DND-41 (cell line): ENCODE results near the gene RPL35.

Experiments
- ATAC-seq: fragments of 200-7000 bp; cut with Tn5 transposase; 3 replicates; pipeline ENCODE4 v1.9.1; 2021; ENCODE audit warnings: low read depth; ENCODE audit not compliant: insufficient read depth
- DNase-seq: peaks from one replicate; pipeline ENCODE4 v3.0.0-alpha.2; 2020
- H2AFZ ChIP-seq: 2 replicates; pipeline ENCODE4 v1.6.0; 2012; ENCODE audit warnings: low read depth, low read length
- H3K27ac ChIP-seq: 2 replicates; pipeline ENCODE4 v1.5.1; 2012; ENCODE audit warnings: low read length, inconsistent platforms
- H3K27me3 ChIP-seq: fragments of 200-600 bp; sonication (generic); 2 replicates; pipeline ENCODE4 v1.6.0; 2012; ENCODE audit warnings: low read length, mild to moderate bottlenecking, inconsistent platforms; ENCODE audit not compliant: insufficient read depth, poor library complexity
- H3K36me3 ChIP-seq: 2 replicates; pipeline ENCODE4 v1.5.1; 2012; ENCODE audit warnings: low read length, inconsistent platforms; ENCODE audit not compliant: insufficient read depth
- H3K4me1 ChIP-seq: 2 replicates; pipeline ENCODE4 v1.5.1; 2012; ENCODE audit warnings: mild to moderate bottlenecking, low read length; ENCODE audit not compliant: insufficient read depth
- H3K4me2 ChIP-seq: 2 replicates; pipeline ENCODE4 v1.6.0; 2012; ENCODE audit warnings: mild to moderate bottlenecking, moderate library complexity, low read length, inconsistent platforms; ENCODE audit not compliant: insufficient read depth
- H3K4me3 ChIP-seq, 2 experiments: fragments of 200-600 bp in 1 of 2; shearing (Covaris generic) in 1 of 2; 2 replicates each; pipeline ENCODE4 v1.5.1; 2012 to 2016; ENCODE audit warnings: inconsistent platforms in 2 of 2, low read length in 2 of 2, mild to moderate bottlenecking in 2 of 2, low read depth in 1 of 2, moderate library complexity in 1 of 2
- H3K79me2 ChIP-seq: 2 replicates; pipeline ENCODE4 v1.6.0; 2012; ENCODE audit warnings: low read length, inconsistent platforms; ENCODE audit not compliant: insufficient read depth
- H3K9ac ChIP-seq: 2 replicates; pipeline ENCODE4 v1.6.0; 2012; ENCODE audit warnings: low read depth, mild to moderate bottlenecking, inconsistent platforms, low read length, moderate library complexity
- H3K9me3 ChIP-seq: 2 replicates; pipeline ENCODE4 v1.5.1; 2012; ENCODE audit warnings: low read length, moderate library complexity, mild to moderate bottlenecking, inconsistent platforms; ENCODE audit not compliant: insufficient read depth, severe bottlenecking
- H4K20me1 ChIP-seq: 2 replicates; pipeline ENCODE4 v1.6.0; 2012; ENCODE audit warnings: low read length; ENCODE audit not compliant: insufficient read depth
- EZH2 ChIP-seq: IDR thresholded peaks from 3 replicates; pipeline ENCODE4 v1.6.1; 2012; ENCODE audit warnings: borderline replicate concordance, low read depth, mild to moderate bottlenecking, moderate library complexity, low read length, inconsistent platforms; ENCODE audit not compliant: severe bottlenecking
- TF ChIP-seq, protein P1 (sequence below): IDR thresholded peaks from 2 replicates; pipeline ENCODE4 v1.5.1; 2012; ENCODE audit warnings: borderline replicate concordance, low read length, moderate library complexity, mild to moderate bottlenecking; ENCODE audit not compliant: poor library complexity, severe bottlenecking; ENCODE audit errors: extremely low read depth

Gene RPL35

DNA sequence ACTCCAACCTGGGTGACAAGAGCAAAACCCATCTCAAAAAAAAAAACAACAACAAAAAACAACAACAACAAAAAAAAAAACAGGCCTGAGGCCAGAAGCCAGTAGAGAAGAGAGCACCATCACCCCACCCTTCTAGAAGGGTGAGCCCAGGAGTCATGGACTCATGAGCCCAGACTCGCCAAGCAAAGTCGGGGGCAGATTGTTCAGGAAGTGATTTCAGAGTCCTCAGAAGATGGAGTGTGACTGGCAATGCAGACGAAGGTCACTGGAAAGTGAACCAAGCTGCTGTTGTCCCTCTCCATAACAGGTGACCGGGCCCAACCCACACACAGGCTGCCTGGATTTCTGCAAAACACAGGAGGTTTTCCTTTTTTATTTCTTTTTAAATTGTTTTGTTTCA is 17.5 kb downstream of the RPL35 start:
- Histone ChIP-seq H4K20me1 (no peaks in the 10 kb centered on the region), H3K4me1 (no peaks in the 10 kb centered on the region), H3K27me3 (no peaks in the 10 kb centered on the region), H3K9me3 (no peaks in the 10 kb centered on the region), H3K36me3 (no peaks in the 10 kb centered on the region), H3K4me3 (no peak overlapping the region), H3K9ac (no peak overlapping the region), H3K4me2 (no peak overlapping the region), H3K79me2 (no peaks in the 10 kb centered on the region), H2AFZ (no peak overlapping the region), H3K27ac (no peak overlapping the region)
- DNase-seq (no peak), ATAC-seq (no peak)
- TF ChIP-seq EZH2: no peak
- TF ChIP-seq, protein P1, sequence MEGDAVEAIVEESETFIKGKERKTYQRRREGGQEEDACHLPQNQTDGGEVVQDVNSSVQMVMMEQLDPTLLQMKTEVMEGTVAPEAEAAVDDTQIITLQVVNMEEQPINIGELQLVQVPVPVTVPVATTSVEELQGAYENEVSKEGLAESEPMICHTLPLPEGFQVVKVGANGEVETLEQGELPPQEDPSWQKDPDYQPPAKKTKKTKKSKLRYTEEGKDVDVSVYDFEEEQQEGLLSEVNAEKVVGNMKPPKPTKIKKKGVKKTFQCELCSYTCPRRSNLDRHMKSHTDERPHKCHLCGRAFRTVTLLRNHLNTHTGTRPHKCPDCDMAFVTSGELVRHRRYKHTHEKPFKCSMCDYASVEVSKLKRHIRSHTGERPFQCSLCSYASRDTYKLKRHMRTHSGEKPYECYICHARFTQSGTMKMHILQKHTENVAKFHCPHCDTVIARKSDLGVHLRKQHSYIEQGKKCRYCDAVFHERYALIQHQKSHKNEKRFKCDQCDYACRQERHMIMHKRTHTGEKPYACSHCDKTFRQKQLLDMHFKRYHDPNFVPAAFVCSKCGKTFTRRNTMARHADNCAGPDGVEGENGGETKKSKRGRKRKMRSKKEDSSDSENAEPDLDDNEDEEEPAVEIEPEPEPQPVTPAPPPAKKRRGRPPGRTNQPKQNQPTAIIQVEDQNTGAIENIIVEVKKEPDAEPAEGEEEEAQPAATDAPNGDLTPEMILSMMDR: no peak

DNA sequence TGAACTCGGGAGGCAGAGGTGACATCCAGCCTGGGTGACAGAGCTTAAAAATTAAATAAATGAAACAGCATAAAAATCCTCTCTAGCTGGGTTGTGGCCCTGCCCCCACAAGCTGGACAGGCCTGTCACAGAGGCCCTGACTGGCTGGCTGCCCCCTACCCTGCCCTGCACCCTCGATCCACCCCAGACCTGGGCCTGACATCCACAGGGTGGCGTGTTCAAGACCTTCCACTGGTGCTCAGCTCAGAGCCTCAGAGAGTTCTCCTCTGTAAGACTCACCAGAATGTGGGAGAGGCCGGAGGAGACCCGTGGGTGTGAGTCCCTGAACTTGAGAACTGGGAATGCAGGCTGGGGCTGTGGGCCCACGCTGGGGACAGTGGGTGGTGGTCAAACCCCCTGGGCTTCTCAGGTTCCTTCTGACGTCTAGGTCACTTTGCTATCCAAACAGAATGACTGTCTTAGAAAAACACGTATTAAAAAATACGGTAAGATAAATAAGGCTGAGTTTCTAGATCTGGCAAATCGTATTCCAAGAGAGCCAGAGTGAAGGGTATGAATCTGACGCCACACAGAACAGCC is 18.2 kb downstream of the RPL35 start:
- Histone ChIP-seq H3K9ac (no peak overlapping the region), H4K20me1 (no peaks in the 10 kb centered on the region), H3K27me3 (no peaks in the 10 kb centered on the region), H3K9me3 (no peaks in the 10 kb centered on the region), H3K4me3 (no peak overlapping the region), H3K36me3 (no peaks in the 10 kb centered on the region), H3K79me2 (no peaks in the 10 kb centered on the region), H3K4me2 (no peak overlapping the region), H2AFZ (no peak overlapping the region), H3K4me1 (no peaks in the 10 kb centered on the region), H3K27ac (no peak overlapping the region)
- ATAC-seq (no peak), DNase-seq (no peak)
- TF ChIP-seq, protein P1: no peak
- TF ChIP-seq EZH2: no peak

DNA sequence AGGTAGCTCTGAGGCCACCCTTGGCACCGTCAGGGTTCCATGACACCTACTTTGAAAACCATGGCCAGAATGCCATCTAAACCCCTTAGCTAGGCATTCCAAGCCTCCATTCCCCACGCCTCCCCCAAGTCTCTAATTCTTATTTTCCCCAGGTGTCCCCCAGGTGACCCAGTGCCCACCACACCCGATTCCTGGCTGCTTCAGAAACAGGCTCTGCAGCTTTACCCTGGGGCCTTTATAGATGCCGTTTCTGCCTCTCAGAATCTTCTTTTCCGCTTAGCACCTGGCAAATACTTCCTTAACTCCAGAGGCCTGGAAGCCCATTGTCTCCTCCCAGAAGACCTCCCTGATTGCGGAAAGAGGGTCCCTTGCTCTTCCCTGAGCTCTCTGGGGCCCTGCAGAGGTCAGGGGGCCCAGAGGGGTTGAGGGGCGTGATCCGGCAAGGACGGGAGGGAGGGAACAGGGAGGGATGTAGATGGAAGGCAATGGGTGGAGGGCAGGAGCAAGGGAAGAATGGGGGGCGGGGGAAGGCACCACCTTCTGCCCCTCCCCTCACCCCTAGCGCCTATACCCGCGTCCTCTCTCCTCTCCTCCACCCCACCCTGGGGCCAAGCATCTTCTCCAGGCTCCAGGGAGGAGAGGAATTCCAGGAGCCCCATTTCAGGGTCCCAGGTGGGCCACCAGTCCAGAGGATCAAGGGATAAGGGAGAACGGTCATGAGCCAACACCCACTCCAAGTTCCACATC is 20.5 kb downstream of the RPL35 start:
- TF ChIP-seq EZH2: no peak
- TF ChIP-seq, protein P1: no peak
- Histone ChIP-seq H3K27ac (no peak overlapping the region), H3K27me3 (no peaks in the 10 kb centered on the region)

More for the DNA sequence above, 20.5 kb downstream of the RPL35 start:
- H3K4me3 ChIP-seq: no peak overlapping the region
- H3K4me1 ChIP-seq: no peaks in the 10 kb centered on the region
- no peak for DNase-seq
- no peak overlapping the region for H3K9ac ChIP-seq
- no peaks in the 10 kb centered on the region for H4K20me1 ChIP-seq
- no peak for ATAC-seq
- H3K4me2 ChIP-seq: no peak overlapping the region
- H2AFZ ChIP-seq: no peak overlapping the region
- no peaks in the 10 kb centered on the region for H3K79me2 ChIP-seq
- H3K36me3 ChIP-seq: no peaks in the 10 kb centered on the region
- no peaks in the 10 kb centered on the region for H3K9me3 ChIP-seq
